Stimulated activated CD4-positive, alpha-beta T cell treated with anti-CD3 and anti-CD28 coated beads, Interleukin-12 subunit alpha, Interleukin-12 subunit beta, amount 100 ng/mL, for 4 hours (primary cell): ENCODE measurements around the gene SEC24D.
"Not testable (repeated sequence)": the region's sequence is repeated elsewhere in the genome, so short reads cannot be mapped to it uniquely, and the experiment has no call there.

Experiments used
- DNase-seq: peaks from one replicate; pipeline ENCODE4 v3.0.0-alpha.2; 2020

The SEC24D gene, protein sequence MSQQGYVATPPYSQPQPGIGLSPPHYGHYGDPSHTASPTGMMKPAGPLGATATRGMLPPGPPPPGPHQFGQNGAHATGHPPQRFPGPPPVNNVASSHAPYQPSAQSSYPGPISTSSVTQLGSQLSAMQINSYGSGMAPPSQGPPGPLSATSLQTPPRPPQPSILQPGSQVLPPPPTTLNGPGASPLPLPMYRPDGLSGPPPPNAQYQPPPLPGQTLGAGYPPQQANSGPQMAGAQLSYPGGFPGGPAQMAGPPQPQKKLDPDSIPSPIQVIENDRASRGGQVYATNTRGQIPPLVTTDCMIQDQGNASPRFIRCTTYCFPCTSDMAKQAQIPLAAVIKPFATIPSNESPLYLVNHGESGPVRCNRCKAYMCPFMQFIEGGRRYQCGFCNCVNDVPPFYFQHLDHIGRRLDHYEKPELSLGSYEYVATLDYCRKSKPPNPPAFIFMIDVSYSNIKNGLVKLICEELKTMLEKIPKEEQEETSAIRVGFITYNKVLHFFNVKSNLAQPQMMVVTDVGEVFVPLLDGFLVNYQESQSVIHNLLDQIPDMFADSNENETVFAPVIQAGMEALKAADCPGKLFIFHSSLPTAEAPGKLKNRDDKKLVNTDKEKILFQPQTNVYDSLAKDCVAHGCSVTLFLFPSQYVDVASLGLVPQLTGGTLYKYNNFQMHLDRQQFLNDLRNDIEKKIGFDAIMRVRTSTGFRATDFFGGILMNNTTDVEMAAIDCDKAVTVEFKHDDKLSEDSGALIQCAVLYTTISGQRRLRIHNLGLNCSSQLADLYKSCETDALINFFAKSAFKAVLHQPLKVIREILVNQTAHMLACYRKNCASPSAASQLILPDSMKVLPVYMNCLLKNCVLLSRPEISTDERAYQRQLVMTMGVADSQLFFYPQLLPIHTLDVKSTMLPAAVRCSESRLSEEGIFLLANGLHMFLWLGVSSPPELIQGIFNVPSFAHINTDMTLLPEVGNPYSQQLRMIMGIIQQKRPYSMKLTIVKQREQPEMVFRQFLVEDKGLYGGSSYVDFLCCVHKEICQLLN

GRCh38 chr4:118835571-118836300 is at the start of gene SEC24D:
Gene SEC24D (minus strand): TSS chr4:118836126. CDS start chr4:118833696, 2,430 bp downstream.
- peak; percentile 82 for DNase-seq

DNA sequence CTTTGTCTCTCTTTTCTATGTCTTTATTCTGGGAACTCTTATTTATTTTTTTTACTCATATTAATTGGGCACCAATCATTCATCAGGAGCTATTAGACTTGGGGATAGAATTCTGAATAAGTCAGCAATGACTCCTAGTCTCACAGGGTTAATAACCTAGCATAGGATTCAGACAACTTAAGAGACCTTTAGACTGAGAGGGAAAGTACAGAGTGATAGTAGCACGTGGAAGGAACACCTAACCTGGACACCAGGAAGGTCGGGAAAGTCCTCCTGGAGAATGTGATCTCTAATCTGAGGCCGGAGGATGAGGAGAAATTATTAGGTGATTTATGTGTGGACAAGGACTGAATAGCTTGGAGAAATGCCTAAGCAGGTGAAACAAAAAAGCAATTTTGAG is 48.8 kb upstream of the SEC24D start:
- no peak for DNase-seq

- DNase-seq: no peak
These were observed 47.9 kb upstream of the SEC24D start for GRCh38 chr4:118883861-118884260.

DNA sequence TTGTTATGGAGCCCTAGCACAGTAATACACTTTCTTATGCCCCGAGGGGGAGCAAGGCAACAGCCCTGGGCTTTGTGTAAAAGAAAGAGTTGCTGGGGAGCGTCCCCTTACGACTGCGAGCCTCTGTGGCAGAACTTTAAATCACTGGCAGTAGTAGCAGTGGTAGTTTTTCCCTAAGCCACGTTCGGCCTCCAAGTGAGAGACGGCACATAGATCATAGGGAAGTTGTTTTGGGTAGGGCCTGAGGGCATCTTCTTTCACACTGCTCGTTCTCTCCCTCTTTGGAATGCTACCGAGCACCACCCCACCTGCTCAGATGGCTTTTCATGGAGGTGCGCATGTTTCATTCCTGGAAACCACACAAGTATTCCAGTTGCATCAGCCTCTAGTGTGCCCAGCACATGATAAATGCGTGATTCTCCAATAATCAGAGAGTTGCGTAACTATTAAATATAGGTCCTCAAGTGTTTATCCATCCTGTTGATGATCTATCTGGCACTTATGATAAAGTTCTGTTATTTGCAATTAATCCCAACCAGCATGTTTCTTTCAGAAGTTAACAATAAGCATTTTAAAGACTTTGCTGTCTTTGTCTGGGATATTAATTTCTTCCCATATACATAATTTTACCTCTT is 45.7 kb upstream of the SEC24D start:
- no peak for DNase-seq

GRCh38 chr4:118879409-118879808 is 43.5 kb upstream of the SEC24D start:
- no peak for DNase-seq

- not testable (repeated sequence) for DNase-seq
These were observed 42.6 kb upstream of the SEC24D start for GRCh38 chr4:118878507-118878906.

- DNase-seq: no peak
These were observed 41.9 kb upstream of the SEC24D start for GRCh38 chr4:118877797-118878196.

DNA sequence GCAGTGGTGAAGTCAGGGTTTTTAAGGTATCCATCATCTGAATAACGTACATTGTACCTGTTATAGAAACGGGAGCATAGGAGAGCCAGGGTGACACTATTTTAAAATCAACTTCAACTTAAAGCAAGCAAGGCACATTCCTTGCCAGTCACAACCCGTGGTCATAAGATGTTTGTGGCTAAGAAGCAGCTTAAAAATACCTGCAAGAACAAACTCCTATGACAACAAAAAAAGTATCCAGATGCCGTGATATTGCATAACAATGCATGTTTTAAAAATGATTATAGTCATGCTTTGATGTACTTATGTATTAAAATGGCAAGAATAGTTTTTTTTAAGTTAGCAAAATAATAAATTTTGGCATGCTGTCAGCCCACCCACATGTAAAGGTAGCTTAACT is 36.3 kb upstream of the SEC24D start:
- DNase-seq: no peak

- DNase-seq: no peak
These were observed 33.9 kb upstream of the SEC24D start for GRCh38 chr4:118869808-118870342.

DNA sequence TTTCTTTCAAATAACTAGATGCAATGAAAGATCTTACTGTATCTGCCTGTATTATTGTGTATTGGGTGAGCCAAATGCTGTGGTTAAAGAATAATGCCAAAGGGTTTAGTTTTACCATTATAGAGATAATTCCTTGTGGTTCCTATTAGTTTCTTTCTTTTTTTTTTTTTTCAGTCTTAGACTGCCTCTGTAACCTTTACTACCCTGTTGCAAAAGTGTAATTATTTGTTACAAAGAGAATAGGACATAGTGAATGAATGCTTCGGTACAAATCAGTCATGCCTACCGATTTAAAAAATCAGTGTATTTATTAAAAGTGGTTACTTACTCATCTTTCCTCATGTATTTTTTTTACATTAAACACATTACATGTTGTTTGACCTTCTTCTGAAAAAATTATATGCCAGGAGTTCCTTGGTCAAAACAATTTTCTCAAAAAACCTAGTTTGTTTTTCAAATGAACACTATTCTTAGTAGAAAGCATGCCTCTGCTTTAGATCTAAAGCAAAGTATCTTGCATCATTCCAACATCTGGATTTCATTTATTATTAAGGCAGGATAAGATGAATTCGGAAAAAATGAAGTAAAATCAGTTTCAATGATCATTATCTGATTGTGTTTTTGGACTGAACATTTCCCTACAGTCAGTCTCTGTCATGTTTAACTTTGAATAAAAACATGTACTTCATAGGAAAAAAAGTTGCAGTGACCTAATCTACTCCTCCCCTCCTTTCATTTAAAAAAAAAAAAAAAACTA is 31.6 kb upstream of the SEC24D start:
- DNase-seq: no peak

DNA sequence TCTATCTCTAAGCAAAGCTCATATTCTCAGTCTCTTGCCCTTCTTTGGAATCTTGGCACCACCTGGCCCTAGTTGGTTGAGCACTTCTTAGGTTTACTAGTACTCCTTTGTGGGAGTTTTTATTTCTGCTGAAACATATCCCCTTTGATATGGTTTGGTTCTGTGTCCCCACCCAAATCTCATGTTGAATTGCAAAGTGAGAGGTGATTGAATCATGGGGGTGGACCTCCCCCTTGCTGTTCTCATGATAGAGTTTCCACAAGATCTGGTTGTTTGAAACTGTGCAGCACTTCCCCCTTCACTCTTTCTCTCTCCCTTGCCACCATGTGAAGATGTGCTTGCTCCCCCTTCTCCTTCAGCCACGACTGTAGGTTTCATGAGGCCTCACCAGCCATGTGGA is 30.5 kb upstream of the SEC24D start:
- no peak for DNase-seq

DNA sequence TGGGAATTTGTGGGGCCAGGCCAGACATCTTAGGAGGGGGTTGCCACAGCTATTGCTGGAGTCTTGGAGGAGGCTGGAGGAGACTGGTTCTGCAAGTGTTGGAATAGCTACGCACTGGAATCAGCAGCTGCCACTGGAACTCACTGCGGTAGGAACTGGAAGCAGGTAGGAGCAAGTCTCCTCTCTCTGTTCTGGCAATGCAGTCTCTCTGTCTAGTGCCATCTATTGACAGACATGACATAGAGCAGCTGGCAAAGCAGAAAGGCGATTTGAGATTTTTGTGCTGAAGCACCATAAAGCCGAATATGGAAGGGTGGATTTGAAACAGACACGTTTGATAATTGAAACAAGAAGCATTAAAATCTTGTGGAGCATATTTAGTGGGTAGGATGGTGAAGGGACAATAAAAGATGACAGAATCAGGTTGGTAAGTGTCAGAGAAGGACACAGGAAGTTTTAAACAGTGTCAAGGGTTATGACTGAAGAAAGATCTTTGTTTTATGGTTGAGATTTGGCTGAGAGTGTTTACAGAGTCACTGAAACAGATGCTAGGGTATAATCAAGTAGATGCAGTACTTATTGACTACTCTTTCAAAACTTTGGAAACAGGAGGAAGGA is 29.3 kb upstream of the SEC24D start:
- no peak for DNase-seq

DNA sequence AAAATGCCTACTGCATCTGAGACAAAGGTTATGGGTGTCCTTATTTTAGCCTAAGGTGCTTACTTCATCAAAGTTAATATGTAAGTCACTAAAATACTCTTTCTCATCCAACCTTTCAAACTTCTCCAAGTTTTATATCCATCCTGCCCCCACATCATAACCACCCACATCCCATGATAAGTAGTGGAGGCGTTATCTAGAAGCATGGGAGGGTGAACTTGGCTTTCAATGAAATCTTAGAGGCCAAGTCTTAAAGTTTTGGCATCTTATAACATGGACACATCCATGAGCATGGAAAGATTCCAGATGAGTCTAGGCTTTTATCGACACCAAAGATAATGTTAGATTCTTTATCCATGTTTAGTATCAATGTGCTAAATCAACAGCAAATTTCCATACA is 22.9 kb upstream of the SEC24D start:
- no peak for DNase-seq

DNA sequence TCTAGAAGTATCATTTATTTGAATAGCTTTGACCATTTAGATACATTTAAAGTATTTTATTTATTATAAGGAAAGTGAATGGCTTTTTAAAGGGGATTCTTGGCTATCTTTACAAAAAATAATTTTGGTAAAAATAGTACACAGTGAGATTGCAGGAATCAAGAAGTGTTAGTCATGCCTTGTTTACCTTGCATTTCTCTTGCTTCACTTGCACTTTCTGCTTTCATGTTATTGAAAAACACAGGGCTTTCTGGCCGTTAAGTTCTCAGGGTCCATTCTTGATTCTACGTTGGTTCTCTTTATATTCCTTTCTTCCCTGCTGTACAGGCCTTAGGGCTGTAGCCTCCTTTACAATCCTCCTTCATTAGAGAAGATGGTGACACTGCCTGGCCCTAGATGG is 21.8 kb upstream of the SEC24D start:
- DNase-seq: no peak

- no peak for DNase-seq
These were observed 14.7 kb upstream of the SEC24D start for GRCh38 chr4:118850488-118851173.

- no peak for DNase-seq
These were observed 14.1 kb upstream of the SEC24D start for GRCh38 chr4:118849867-118850487.

GRCh38 chr4:118848901-118849300 is 13.0 kb upstream of the SEC24D start:
- DNase-seq: no peak

GRCh38 chr4:118848242-118848641 is 12.3 kb upstream of the SEC24D start:
- DNase-seq: no peak

GRCh38 chr4:118846979-118847378 is 11.1 kb upstream of the SEC24D start:
- DNase-seq: no peak

- DNase-seq: no peak
These were observed 9.7 kb upstream of the SEC24D start for GRCh38 chr4:118845552-118846050.
